GM12891 (cell line): Measurements from ENCODE around the gene TRIM22.

Experiments used
- POLR2A ChIP-seq: IDR thresholded peaks from 2 replicates; pipeline ENCODE4 v1.6.1; 2011; ENCODE audit warnings: low read depth, low read length, control low read depth
- POLR2AphosphoS5 ChIP-seq: IDR thresholded peaks from 2 replicates; pipeline ENCODE4 v1.6.1; 2011; ENCODE audit warnings: low read depth, low read length, control low read depth
- SPI1 ChIP-seq: IDR thresholded peaks from 2 replicates; pipeline ENCODE4 v1.6.1; 2011; ENCODE audit warnings: low read depth, low read length, control low read depth
- TAF1 ChIP-seq: IDR thresholded peaks from 2 replicates; pipeline ENCODE4 v1.6.1; 2011; ENCODE audit warnings: low read depth, low read length, control low read depth

GRCh38 chr11:5736396-5736795 is 46.8 kb downstream of the TRIM22 start, which contains the start of gene OR56B1:
- TF ChIP-seq POLR2A, result no peak
- no peak for TF ChIP-seq POLR2AphosphoS5
- TF ChIP-seq TAF1, result no peak
- TF ChIP-seq SPI1, result no peak
